Neural cell (in vitro differentiated cells): ENCODE results near the gene CFL2. TPM values are rescaled to one million over a fixed set of nuclear protein-coding genes. Genes with fewer than 3 reads are reported as not detected.

Source experiments
- H2AFZ ChIP-seq: fragments of 200-600, 300-800 bp; sonication (generic), shearing (Covaris generic); 2 replicates; pipeline ENCODE4 v1.6.0; 2014; ENCODE audit warnings: low read depth, mild to moderate bottlenecking, antibody characterized with exemption, low read length, moderate library complexity
- H3F3A ChIP-seq: fragments of 200-600 bp; shearing (Covaris generic); 2 replicates; pipeline ENCODE4 v1.6.1; 2016; ENCODE audit warnings: mild to moderate bottlenecking, moderate library complexity, mixed read lengths, antibody characterized with exemption, low read length; ENCODE audit not compliant: insufficient read depth, poor library complexity, severe bottlenecking
- H3K27ac ChIP-seq: fragments of 200-600, 300-800 bp; sonication (generic), shearing (Covaris generic); 2 replicates; pipeline ENCODE4 v1.5.1; 2014; ENCODE audit warnings: mild to moderate bottlenecking, low read length, moderate library complexity
- H3K27me3 ChIP-seq: fragments of 300-800, 200-600 bp; sonication (generic), shearing (Covaris generic); 2 replicates; pipeline ENCODE4 v1.6.0; 2014; ENCODE audit warnings: mild to moderate bottlenecking, low read depth, low read length, moderate library complexity; ENCODE audit not compliant: insufficient read depth
- H3K36me3 ChIP-seq: fragments of 300-800, 200-600 bp; sonication (generic), shearing (Covaris generic); 2 replicates; pipeline ENCODE4 v1.5.1; 2014; ENCODE audit warnings: mild to moderate bottlenecking, antibody characterized with exemption, low read length, moderate library complexity; ENCODE audit not compliant: insufficient read depth
- H3K4me2 ChIP-seq: fragments of 300-800, 200-600 bp; sonication (generic), shearing (Covaris generic); 2 replicates; pipeline ENCODE4 v1.6.0; 2014; ENCODE audit warnings: mild to moderate bottlenecking, low read length
- H3K4me3 ChIP-seq: fragments of 300-800, 200-600 bp; sonication (generic), shearing (Covaris generic); 2 replicates; pipeline ENCODE4 v1.5.1; 2014; ENCODE audit warnings: mild to moderate bottlenecking, low read length, moderate library complexity
- H3K79me2 ChIP-seq: fragments of 200-600 bp; shearing (Covaris generic); replicated peaks from 2 replicates; pipeline ENCODE4 v1.6.0; 2014; ENCODE audit warnings: mild to moderate bottlenecking, low read length, moderate library complexity; ENCODE audit not compliant: insufficient read depth
- H3K9ac ChIP-seq: fragments of 300-800, 200-600 bp; sonication (generic), shearing (Covaris generic); 2 replicates; pipeline ENCODE4 v1.6.1; 2016; ENCODE audit warnings: mild to moderate bottlenecking, low read length, mixed read lengths
- H3K9me2 ChIP-seq: fragments of 200-600 bp; shearing (Covaris generic); 2 replicates; pipeline ENCODE4 v1.6.1; 2016; ENCODE audit warnings: mild to moderate bottlenecking, low read length, mixed read lengths; ENCODE audit not compliant: insufficient read depth
- H3K9me3 ChIP-seq: fragments of 200-600, 300-800 bp; sonication (generic), shearing (Covaris generic); 2 replicates; pipeline ENCODE4 v1.6.1; 2016; ENCODE audit warnings: mild to moderate bottlenecking, mixed run types, low read length, moderate library complexity, mixed read lengths
- H4K20me1 ChIP-seq: fragments of 200-600 bp; shearing (Covaris generic); 2 replicates; pipeline ENCODE4 v1.6.1; 2016; ENCODE audit warnings: mild to moderate bottlenecking, mixed run types; ENCODE audit not compliant: insufficient read depth
- EP300 ChIP-seq: fragments of 450-650 bp; conservative IDR thresholded peaks from 2 replicates; pipeline ENCODE4 v1.6.1; 2014; ENCODE audit warnings: antibody characterized with exemption, mild to moderate bottlenecking, moderate library complexity; ENCODE audit not compliant: poor library complexity, severe bottlenecking
- EZH2 ChIP-seq: fragments of 200-600, 300-800 bp; shearing (Covaris generic), sonication (generic); IDR thresholded peaks from 2 replicates; pipeline ENCODE4 v1.6.1; 2014; ENCODE audit warnings: antibody characterized with exemption, low read length, borderline replicate concordance, mild to moderate bottlenecking; ENCODE audit not compliant: insufficient read depth, poor library complexity, severe bottlenecking
- MXI1 ChIP-seq: fragments of 450-650 bp; conservative IDR thresholded peaks from 2 replicates; pipeline ENCODE4 v1.6.1; 2014; ENCODE audit warnings: antibody characterized with exemption, mild to moderate bottlenecking; ENCODE audit not compliant: poor library complexity, severe bottlenecking
- POLR2AphosphoS5 ChIP-seq: IDR thresholded peaks from 2 replicates; pipeline ENCODE4 v1.6.1; 2012
- RAD21 ChIP-seq: fragments of 450-650 bp; conservative IDR thresholded peaks from 2 replicates; pipeline ENCODE4 v1.6.1; 2014; ENCODE audit warnings: antibody characterized with exemption, mild to moderate bottlenecking, moderate library complexity
- SMC3 ChIP-seq: fragments of 450-650 bp; conservative IDR thresholded peaks from 2 replicates; pipeline ENCODE4 v1.6.1; 2014; ENCODE audit warnings: antibody characterized with exemption, mild to moderate bottlenecking, moderate library complexity; ENCODE audit not compliant: poor library complexity
- TAF1 ChIP-seq: IDR thresholded peaks from 2 replicates; pipeline ENCODE4 v1.6.1; 2012; ENCODE audit warnings: low read depth
- polyA plus RNA-seq: library from polyadenylated mRNA; depleted of rRNA; stranded (reverse); fragments of >200 nt; gene quantifications from 2 replicates; pipeline ENCODE4 v1.2.3, GENCODE V29; 2014
- TF ChIP-seq, protein P1 (sequence below): fragments of 450-650 bp; IDR thresholded peaks from 2 replicates; pipeline ENCODE4 v1.5.1; 2014; ENCODE audit warnings: antibody characterized with exemption, mild to moderate bottlenecking, moderate library complexity; ENCODE audit not compliant: poor library complexity, severe bottlenecking
- TF ChIP-seq, protein P2 (sequence below): IDR thresholded peaks from 2 replicates; pipeline ENCODE4 v1.6.1; 2012; ENCODE audit warnings: borderline replicate concordance

Gene CFL2
- polyA plus RNA-seq, 1 donor from 2014 or later, result 37.8 TPM

- no peak overlapping the region for H3K4me3 ChIP-seq
- H3K9me2 ChIP-seq, result no peaks in the 10 kb centered on the region
- no peak overlapping the region for H2AFZ ChIP-seq
- no peaks in the 10 kb centered on the region for H3K27me3 ChIP-seq
- no peaks in the 10 kb centered on the region for H3K36me3 ChIP-seq
- no peaks in the 10 kb centered on the region for H3F3A ChIP-seq
- TF ChIP-seq EP300 (no peak), POLR2AphosphoS5 (no peak), MXI1 (no peak), EZH2 (no peak), SMC3 (no peak), RAD21 (no peak), TAF1 (no peak)
- TF ChIP-seq, protein P1, sequence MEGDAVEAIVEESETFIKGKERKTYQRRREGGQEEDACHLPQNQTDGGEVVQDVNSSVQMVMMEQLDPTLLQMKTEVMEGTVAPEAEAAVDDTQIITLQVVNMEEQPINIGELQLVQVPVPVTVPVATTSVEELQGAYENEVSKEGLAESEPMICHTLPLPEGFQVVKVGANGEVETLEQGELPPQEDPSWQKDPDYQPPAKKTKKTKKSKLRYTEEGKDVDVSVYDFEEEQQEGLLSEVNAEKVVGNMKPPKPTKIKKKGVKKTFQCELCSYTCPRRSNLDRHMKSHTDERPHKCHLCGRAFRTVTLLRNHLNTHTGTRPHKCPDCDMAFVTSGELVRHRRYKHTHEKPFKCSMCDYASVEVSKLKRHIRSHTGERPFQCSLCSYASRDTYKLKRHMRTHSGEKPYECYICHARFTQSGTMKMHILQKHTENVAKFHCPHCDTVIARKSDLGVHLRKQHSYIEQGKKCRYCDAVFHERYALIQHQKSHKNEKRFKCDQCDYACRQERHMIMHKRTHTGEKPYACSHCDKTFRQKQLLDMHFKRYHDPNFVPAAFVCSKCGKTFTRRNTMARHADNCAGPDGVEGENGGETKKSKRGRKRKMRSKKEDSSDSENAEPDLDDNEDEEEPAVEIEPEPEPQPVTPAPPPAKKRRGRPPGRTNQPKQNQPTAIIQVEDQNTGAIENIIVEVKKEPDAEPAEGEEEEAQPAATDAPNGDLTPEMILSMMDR, result no peak
- TF ChIP-seq, protein P2, sequence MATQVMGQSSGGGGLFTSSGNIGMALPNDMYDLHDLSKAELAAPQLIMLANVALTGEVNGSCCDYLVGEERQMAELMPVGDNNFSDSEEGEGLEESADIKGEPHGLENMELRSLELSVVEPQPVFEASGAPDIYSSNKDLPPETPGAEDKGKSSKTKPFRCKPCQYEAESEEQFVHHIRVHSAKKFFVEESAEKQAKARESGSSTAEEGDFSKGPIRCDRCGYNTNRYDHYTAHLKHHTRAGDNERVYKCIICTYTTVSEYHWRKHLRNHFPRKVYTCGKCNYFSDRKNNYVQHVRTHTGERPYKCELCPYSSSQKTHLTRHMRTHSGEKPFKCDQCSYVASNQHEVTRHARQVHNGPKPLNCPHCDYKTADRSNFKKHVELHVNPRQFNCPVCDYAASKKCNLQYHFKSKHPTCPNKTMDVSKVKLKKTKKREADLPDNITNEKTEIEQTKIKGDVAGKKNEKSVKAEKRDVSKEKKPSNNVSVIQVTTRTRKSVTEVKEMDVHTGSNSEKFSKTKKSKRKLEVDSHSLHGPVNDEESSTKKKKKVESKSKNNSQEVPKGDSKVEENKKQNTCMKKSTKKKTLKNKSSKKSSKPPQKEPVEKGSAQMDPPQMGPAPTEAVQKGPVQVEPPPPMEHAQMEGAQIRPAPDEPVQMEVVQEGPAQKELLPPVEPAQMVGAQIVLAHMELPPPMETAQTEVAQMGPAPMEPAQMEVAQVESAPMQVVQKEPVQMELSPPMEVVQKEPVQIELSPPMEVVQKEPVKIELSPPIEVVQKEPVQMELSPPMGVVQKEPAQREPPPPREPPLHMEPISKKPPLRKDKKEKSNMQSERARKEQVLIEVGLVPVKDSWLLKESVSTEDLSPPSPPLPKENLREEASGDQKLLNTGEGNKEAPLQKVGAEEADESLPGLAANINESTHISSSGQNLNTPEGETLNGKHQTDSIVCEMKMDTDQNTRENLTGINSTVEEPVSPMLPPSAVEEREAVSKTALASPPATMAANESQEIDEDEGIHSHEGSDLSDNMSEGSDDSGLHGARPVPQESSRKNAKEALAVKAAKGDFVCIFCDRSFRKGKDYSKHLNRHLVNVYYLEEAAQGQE, result no peak
- H3K79me2 ChIP-seq, result no peaks in the 10 kb centered on the region
- no peaks in the 10 kb centered on the region for H3K9me3 ChIP-seq
- no peak overlapping the region for H3K27ac ChIP-seq
- H3K4me2 ChIP-seq, result no peak overlapping the region
- no peak overlapping the region for H3K9ac ChIP-seq
- H4K20me1 ChIP-seq, result no peaks in the 10 kb centered on the region
Measured at GRCh38 chr14:34671716-34672115, 42.7 kb downstream of the CFL2 start.

DNA sequence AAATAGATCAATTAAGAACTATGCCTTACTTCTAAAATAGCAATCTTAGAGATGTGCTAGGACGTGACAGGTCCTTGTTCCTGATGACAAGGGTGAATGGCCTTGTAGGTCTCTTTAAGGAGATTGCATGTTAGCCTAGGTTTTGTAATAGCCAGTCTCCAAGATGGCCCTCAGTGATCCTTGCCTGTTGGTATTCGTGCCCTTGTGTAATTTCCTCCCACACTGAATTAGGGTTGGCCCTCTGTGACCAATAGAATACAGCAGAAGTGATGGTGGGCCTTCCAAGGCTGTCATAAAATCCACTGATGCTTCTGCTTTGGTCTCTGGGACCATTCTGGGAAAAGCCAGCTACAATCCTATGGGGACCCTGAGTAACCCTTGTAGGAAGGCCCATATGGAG lies 46.3 kb downstream of the CFL2 start:
- Histone ChIP-seq H3K9me3 (no peaks in the 10 kb centered on the region), H3K36me3 (no peaks in the 10 kb centered on the region), H3K9ac (no peak overlapping the region), H3K4me3 (no peak overlapping the region), H3K4me2 (no peak overlapping the region), H3F3A (no peaks in the 10 kb centered on the region), H3K9me2 (no peaks in the 10 kb centered on the region), H3K27ac (no peak overlapping the region), H4K20me1 (no peaks in the 10 kb centered on the region), H2AFZ (no peak overlapping the region), H3K79me2 (no peaks in the 10 kb centered on the region), H3K27me3 (no peaks in the 10 kb centered on the region)
- TF ChIP-seq EP300, result no peak
- TF ChIP-seq, protein P2, result no peak
- TF ChIP-seq EZH2, result no peak
- no peak for TF ChIP-seq RAD21
- TF ChIP-seq, protein P1, result no peak
- TF ChIP-seq POLR2AphosphoS5, result no peak
- TF ChIP-seq TAF1, result no peak
- TF ChIP-seq SMC3, result no peak
- TF ChIP-seq MXI1, result no peak
